ENCODE measurements around the gene LRRC3C. TPM values are rescaled to one million over a fixed set of nuclear protein-coding genes. Genes with fewer than 3 reads are reported as not detected.
"Not testable (repeated sequence)": the region's sequence is repeated elsewhere in the genome, so short reads cannot be mapped to it uniquely, and the experiment has no call there.

LRRC3C gene
- not detected in 2 replicates for total RNA-seq
- polyA plus RNA-seq (2012): not detected

DNA sequence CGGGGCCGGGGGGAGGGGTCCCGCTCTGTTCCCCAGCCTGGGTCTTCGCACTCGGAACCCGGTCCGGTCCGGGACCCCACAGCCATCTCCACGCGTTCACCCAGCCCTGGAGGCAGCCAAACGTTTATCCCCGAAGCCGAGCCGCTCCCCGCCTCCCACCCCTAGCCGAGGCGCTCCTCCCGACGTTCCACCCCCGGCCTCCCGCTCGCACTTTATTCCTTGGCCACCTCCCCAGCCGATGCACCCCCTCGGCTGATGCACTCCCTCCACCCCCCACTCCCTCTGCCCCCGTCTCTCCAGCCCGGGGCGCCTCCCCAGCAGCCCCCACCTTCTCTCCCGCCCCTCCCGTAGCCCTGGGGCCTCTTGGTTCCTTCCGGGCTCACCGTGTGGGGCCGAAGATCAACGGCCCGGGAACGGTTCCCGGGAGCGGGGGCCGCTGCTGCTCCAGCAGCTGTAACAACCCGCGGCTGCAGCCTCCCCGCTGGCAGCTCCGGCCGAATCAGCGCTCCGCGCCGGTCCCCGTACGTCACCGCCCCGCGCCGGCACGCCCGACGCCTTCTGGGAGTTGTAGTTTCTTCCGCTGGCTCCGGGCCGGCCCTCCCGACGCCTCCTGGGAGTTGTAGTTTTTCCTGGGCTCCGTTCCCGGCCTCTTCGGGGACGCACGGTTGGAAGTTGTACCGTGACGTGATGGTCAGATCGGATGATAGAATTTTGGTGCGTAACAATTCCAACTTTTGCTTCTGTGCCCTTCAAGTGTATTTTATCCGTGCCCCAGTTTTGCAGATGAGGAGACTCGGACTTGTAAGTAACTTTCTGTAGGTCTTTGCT, at the start of gene LRRC3C, which contains the start of gene ORMDL3:
Gene LRRC3C, plus strand, starts transcription at position 632 of the 828 bp plus-strand sequence. CDS start 13,792 bp downstream, outside the sequence.
Gene ORMDL3, minus strand, starts transcription at position 501 of the 828 bp plus-strand sequence. CDS start 3,398 bp downstream, outside the sequence.
- DNase-seq (ENCODE audit: low read depth): peak; percentile 89

DNA sequence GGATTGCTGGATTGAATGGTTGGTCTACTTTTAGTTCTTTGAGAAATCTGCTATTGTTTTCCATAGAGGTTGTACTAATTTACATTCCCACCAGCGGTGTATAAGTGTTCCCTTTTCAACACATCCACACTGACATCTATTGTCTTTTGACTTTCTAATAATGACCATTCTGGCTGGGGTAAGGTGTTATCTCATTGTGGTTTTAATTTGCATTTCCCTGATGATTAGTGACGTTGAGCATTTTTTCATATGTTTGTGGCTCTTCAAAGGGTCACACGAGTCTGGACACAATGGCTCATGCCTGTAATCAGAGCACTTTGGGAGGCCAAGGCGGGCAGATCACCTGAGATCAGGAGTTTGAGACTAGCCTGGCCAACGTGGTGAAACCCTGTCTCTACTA, 41.4 kb upstream of the LRRC3C start:
- not testable (repeated sequence) for DNase-seq (ENCODE audit: low read depth)

DNA sequence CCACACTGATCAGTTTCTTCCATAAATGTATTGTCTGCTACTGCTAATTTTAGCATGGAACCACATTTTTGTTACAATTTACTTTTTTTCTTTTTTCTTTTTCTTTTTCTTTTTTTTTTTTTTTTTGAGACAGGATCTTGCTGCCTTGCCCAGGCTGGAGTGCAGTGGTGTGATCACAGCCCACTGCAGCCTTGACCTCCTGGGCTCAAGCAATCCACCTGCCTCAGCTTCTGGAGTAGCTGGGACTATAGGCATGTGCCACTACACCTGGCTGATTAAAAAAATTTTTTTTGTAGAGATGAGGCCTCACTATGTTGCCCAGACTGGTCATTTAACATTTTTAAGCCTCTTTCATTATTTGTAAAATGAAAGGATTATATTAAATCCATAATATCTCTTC, 40.5 kb upstream of the LRRC3C start:
- DNase-seq (ENCODE audit: low read depth): no peak

- DNase-seq (ENCODE audit: low read depth): no peak
Measured at GRCh38 chr17:39889200-39889599, 38.3 kb upstream of the LRRC3C start.

DNA sequence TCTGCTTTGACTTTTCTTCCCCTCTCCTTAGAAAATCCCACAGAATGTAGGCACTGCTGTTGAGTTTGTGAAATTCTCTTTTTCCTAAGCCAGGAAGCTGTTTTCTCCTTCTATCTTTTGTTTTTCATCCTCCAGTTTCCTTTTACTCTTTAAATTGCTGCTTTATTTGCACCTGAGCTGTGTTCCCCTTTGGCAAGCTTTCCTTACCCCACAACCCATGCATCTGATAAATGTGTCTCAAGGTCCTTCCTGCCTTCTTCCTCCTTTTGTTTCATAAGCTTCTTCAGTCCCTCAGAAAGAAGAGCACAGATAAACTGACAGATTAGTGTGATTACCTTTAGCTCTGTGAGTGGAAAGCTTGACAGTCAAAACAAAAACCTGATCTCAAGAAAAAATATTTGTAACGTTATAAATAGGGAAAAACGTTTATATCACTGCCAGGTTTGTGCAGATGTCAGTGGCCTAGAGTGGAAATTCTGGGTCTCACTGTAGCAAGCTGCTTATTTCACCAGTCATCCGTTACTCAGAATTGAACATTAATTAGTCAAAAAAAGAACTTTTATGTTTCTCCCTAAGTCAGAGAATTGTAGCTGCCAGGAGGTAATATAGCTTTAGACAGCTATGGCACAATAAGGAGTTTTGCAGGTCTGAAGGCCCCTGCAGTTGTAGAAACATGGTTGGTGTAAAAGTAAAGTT, 32.7 kb upstream of the LRRC3C start:
- no peak for DNase-seq (ENCODE audit: low read depth)

- no peak for DNase-seq (ENCODE audit: low read depth)
Measured at GRCh38 chr17:39898088-39898487, 29.4 kb upstream of the LRRC3C start.

DNA sequence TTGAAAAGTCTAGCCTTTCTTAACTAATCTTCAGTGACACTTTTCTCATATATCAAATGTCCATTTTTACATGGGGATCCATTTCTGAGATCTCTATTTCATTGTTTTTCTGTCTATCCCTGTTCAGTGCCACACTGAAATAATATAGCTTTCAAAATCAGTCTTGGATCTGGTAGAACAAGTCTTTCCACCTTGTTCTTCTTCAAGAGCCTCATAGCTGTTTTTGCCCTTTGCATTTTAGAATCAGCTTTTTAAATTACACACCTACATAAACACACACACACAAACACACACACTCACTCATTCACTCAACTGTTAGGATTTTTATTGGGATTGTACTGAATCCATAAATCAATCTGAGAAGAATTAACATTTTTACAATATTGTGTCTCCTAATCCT, 28.3 kb upstream of the LRRC3C start:
- DNase-seq (ENCODE audit: low read depth): no peak

DNA sequence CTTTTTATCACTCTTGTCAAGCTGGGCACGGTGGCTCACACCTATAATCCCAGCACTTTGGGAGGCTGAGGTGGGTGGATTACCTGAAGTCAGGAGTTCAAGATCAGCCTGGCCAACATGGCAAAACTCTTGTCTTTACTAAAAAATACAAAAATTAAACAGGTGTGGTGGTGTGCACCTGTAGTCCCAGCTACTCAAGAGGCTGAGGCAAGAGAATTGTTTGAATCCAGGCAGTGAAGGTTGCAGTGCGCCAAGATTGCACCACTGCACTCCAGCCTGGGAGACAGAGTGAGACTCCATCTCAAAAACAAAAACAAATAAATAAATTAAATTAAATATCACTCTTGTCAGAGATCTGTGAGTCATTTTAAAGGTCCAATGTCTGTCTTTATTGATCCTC, 25.5 kb upstream of the LRRC3C start:
- not testable (repeated sequence) for DNase-seq (ENCODE audit: low read depth)

- DNase-seq (ENCODE audit: low read depth): peak; percentile 15
Measured at GRCh38 chr17:39903158-39903884, 24.2 kb upstream of the LRRC3C start.

GRCh38 chr17:39904990-39905288, 22.6 kb upstream of the LRRC3C start:
- peak; percentile 13 for DNase-seq (ENCODE audit: low read depth)

DNA sequence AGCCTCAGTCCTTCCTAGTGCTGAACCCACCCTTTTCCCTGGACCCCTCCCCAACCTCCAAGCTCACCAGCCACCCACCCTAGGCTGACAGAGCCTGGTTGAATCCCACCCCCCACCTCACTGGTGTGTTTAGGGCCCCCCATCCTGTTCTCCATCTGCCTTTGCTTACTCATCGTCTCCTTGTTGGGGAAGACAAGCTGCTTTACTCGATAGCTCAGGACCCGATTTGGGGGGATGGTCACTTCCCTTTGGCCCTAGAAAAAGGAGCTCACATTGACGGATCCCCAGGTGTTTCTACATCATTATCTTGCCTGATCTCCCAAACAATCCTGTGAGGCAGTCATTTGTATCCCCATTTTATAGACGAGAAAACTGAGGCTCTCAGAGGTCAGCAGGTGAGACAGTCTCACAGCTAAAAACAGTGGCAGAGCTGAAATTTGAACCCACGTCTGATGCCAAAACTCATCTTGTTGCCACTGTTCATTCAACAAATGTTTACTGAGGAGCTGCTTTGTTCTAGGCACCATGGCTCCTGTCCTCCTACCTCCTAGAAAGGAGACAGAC, 18.7 kb upstream of the LRRC3C start:
- DNase-seq (ENCODE audit: low read depth): no peak

GRCh38 chr17:39913989-39914388, 13.5 kb upstream of the LRRC3C start:
- DNase-seq (ENCODE audit: low read depth): no peak

GRCh38 chr17:39915559-39915958, 12.0 kb upstream of the LRRC3C start:
- DNase-seq (ENCODE audit: low read depth): no peak

- peak; percentile 11 for DNase-seq (ENCODE audit: low read depth)
Measured at GRCh38 chr17:39916918-39917317, 10.6 kb upstream of the LRRC3C start.

DNA sequence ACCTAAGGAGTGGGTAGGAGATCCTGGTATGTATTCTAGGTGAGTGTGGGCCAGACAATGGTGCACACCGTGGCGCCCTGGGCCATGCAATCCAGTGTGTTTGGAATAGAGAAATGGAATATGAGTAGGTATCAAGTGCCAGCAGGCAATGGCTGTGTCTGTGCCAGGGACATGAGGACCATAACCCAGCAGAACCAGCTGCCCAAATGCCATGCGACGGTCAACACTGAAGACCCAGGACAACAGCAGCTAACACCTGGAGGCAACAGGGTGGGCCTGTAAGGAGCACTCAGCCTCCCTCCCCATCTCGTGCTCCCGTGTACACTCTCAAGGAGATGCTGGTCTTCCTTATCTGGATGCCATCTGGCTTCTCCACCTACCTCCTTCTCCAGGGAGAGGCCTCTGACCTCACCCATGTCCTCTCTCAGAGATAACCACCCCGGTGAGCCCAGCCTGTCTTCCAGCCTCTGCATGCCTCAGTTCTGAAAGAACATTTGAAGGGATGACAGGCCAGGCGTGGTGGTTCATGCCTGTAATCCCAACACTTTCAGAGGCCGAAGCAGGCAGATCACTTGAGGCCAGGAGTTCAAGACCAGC, 8.3 kb upstream of the LRRC3C start:
- no peak for DNase-seq (ENCODE audit: low read depth)

GRCh38 chr17:39920218-39921210, 7.0 kb upstream of the LRRC3C start:
- no peak for DNase-seq (ENCODE audit: low read depth)

DNA sequence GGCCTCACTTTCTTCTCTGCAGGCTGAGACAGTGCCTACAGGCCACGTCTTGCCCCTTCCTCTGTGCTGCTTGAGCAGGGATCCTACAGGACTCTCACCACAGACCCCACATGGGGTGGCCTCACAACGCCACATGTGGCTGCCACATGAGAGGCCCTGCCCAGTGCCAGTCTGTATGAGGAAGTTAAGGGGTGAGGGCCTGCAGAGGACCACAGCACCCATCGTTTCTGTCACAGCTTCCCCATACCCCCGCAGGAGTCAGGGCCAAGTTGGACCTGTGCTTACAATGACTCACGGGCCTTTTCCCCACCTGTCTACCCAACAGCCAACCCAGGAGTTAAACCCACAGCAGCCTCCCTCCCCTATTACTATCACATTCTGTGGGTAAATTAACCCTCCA, 6.2 kb upstream of the LRRC3C start:
- peak; percentile 17 for DNase-seq (ENCODE audit: low read depth)

GRCh38 chr17:39922006-39922405, 5.5 kb upstream of the LRRC3C start:
- no peak for DNase-seq (ENCODE audit: low read depth)

GRCh38 chr17:39923230-39923629, 4.3 kb upstream of the LRRC3C start:
- DNase-seq (ENCODE audit: low read depth): no peak
